ENCODE measurements around the gene TNNT1.

- TF ChIP-seq POLR2A (IDR thresholded peaks at IDR 0.05), result no peak
- no peak for TF ChIP-seq CTCF (IDR thresholded peaks at IDR 0.05)
Observed at GRCh38 chr19:55134736-55135135, 14.3 kb downstream of the TNNT1 start.
